NCI-H1436 (cell line): ENCODE measurements around the gene CCNYL1.
"Not testable (repeated sequence)": the region's sequence is repeated elsewhere in the genome, so short reads cannot be mapped to it uniquely, and the experiment has no call there.

Source experiments
- DNase-seq: peaks from one replicate; lab custom pipeline; 2025; lab: John Stamatoyannopoulos, UW

CCNYL1 gene

DNA sequence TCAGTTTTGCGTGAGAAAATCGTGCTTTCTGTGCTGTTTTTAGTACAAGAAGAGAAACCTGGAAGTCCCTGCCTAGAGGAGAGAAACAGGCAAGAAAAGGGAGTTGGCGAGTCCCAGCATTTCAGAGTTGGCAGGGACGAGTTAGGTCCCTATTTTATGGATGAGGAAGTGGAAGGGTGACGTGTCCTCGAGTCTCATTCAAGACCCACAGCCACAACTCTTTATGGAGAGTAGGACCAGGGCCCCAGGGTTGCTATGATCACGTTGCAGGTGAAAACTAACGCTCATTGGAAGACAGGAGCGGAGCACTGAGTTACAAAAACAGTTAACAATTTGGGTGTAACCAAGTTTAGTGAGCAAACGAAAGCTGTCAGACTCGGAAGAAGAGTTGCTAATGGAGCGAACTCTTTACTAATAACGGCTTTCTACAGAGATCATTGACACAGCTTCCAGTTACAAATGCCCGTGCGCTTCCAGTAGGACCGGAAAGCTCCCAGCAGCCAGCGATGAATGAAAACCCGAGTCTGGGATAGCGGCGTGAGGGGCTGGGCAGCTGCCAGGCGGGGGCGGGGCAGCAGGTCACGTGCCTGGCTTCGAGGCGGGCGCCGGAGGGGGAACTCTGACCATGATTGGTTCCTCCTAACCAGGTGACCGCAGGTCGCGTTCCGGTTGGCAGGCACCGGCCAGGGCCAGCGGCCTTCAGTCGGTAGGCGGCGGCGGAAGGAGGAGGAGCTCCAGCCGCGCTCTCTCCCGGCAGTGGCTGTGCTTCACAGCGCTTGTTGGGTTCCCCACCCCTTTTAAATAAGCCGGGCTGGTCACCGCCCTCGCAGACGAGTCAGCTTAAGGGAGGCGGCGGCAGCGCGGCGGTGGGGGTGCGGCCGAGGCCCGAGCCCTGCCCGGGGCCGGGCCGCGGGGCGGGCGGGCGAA lies at the start of gene CCNYL1:
Gene CCNYL1, plus strand, starts transcription at position 827 of the 927 bp plus-strand sequence. CDS start 257 bp downstream, outside the sequence.
- peak; percentile 97 for DNase-seq

DNA sequence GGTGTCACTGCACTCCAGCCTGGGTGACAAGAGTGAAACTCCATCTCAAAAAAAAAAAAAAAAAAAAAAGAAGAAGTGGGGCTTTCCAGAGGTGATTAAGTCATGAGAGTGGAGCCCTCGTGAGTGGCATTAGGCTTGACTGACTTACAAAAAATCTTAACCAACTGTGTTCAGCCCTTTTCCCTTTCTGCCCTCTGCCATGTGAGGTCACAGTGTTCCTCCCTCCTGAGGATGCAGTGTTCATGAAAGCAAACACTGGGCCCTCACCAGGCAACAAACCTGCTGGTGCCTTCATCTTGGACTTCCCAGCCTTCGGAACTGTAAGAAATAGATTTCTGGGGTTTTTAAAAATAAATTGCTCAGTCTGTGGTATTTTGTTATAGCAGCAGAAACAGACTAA lies 49.2 kb upstream of the CCNYL1 start:
- no peak for DNase-seq

DNA sequence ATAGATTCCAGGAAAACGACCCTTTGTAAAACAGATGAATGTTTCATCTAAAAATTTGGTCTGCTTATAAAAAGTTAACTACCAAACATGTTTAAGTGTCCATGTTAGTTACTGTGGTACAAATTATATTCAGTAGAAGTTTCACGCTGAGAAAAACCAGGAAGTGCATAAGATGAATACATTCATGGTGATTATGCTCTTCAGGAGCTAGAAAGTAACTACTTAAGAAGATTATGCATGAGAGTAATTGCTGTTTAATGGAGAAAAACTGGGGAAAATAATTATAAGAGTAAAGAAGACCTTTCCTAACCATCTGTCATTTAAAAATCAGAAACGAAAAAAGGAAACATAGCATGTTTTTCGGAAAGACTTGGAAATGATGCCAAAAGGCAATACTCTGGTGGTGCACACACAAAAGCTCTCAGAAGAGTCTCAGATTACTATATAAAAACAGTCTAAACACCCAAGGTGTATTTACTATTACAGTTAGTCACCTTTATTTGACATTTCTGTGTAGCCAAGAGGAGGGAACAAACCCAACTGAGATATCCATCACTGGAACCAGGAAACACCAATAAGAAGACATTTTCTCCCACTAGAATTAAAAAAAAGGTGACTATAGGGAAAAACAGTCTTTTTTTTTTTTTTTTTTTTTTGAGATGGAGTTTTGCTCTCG lies 47.4 kb upstream of the CCNYL1 start:
- DNase-seq = peak; percentile 40

DNA sequence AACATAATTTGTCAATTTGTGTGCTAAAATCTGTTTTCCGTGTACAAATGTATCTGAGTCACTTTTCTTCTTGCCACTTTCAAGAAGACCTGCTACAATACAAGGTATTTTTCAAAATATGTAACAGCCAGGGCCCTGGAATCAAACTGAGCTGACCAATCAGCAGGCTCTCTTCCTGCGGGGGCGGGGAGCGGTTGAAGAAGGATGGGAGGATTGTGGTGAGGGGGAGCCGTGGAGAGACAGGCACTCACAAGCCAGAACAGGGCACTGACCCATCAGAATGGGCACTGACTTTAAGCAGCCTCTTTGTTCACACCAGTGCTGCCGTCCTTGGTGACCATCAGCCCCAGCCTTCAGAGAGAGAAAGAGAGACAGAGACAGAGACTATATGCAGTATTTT lies 40.6 kb upstream of the CCNYL1 start:
- DNase-seq = no peak

DNA sequence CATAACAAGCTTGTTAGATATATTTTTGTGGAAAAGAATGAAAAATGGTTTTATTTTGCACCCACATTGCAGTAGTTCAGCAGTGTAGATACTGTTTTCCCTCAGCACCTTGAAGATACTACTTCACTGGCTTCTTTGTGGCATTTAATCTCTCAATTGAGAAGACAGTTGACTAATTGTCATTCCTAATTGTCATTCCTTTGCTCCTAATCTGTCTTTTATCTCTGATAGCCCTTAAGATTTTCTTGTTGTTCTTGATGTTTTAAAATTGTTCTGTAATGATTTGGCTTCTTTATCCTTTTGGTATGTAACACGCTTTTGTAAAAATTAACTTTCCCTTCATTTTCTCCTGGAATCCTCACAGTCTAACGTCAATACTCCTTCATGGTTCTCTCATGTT lies 38.0 kb upstream of the CCNYL1 start:
- no peak for DNase-seq

DNA sequence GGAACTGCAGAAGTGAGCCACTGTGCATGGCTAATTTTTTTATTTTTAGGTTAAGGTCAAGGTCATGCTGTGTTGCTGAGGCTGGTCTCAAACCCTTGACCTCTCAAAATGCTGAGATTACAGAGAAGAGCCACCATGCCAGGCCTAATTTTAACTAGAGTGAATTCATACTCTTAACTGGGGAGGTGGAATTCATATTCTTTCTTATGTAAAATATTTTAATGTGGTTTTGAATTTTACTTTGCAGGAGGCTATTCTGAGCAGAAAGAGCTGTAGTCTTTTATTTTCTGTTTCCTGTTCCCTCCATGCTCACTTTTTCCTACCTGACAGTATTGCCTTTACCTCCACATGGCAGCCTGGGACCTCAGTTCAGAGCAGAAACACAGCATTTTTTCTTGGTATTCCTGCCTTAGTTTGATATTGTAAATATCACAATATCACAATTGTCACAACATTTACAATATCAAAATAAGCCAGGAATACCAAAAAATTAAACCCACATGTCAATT lies 37.1 kb upstream of the CCNYL1 start:
- DNase-seq = no peak

DNA sequence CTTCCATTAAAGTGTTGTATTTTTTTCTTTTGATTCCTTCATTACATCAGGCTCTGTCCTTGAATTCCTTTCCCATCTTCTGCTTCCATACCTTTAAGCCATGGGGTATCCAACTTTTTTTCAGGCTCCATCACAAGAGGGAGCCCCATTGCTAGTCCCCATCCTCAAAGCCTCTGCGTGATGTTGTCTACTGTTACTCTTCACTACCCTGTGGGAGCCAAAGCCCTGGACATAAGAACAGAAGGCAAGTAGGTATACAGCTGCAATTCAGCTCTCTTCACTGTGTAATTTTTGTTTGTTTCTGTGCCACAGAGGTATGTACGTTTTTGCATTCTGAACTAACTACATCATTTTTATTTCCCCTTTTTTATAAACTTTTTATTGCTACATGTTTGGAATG lies 36.6 kb upstream of the CCNYL1 start:
- no peak for DNase-seq

DNA sequence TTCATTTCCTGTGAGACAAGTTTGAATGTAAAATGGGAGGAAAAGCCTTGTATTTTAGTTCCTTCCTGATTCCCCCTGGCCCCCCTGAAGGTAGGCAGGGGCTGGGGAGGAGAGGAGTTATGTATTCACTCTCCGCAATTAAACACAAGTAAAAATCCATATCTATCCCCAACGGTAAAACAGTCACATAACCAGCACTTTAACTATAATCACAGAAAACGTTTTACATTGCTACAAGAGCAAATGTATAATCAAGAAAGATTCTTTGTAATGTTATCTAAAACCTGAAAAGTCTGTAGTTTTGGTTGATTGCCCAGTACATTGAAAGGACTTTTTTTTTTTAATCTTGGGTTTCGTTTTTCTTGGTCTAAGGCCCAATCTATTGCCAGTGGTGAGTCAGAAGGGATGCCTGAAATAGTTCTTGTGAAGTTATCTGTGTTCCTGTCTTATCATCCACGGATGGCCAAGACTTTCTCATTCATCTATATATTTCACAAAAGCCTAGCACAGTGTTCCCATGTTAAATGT lies 34.5 kb upstream of the CCNYL1 start:
- no peak for DNase-seq

DNA sequence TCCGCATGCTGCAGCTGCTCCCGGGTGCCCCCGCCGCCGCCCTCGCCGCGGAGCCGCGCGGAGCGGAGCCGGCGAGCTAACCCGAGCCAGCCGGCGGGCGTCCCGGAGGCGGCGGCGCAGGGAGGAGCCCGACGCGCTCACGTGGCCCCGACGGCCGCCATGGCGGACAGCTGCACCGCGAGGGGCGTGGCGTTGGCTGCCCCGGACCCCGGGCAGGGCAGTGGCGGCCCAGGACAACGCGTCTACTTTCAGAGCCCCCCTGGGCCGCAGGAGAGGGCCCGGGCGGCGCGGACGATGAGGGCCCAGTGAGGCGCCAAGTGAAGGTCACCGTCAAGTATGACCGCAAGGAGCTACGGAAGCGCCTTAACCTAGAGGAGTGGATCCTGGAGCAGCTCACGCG lies 30.0 kb upstream of the CCNYL1 start:
- DNase-seq = no peak

DNA sequence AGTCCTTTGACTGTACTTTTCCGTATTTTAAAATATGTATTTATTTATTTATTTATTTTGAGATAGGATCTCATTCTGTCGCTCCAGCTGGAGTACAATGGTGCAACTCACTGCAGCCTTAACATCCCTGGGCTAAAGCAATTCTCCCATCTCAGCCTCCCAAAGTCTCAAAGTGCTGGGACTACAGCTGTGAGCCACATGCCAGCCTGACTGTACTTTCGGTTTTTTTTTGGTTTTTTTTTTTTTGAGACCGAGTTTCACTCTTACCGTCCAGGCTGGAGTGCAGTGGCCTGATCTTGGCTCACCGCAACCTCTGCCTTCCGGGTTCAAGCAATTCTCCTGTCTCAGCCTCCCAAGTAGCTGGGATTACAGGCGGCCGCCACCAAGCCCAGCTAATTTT lies 28.9 kb upstream of the CCNYL1 start:
- DNase-seq = no peak

DNA sequence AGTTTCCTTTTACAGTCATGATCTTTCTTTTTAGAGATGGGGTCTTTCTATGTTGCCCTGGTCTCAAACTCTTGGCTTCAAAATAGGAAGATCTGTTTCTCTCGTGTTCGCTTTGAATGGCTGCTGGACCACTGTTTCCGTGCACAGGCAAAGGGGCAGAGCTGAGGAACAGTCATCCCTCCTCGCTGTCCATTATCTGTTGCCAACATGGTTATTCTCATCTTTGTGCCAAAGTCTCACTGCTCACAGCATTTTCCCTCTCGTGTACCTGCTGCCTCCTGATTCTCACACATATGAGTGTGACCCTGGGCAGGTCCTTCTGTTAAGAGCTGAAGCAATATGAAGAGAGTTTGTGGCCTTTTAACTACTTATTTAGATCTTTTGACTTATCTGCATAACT lies 28.0 kb upstream of the CCNYL1 start:
- no peak for DNase-seq

DNA sequence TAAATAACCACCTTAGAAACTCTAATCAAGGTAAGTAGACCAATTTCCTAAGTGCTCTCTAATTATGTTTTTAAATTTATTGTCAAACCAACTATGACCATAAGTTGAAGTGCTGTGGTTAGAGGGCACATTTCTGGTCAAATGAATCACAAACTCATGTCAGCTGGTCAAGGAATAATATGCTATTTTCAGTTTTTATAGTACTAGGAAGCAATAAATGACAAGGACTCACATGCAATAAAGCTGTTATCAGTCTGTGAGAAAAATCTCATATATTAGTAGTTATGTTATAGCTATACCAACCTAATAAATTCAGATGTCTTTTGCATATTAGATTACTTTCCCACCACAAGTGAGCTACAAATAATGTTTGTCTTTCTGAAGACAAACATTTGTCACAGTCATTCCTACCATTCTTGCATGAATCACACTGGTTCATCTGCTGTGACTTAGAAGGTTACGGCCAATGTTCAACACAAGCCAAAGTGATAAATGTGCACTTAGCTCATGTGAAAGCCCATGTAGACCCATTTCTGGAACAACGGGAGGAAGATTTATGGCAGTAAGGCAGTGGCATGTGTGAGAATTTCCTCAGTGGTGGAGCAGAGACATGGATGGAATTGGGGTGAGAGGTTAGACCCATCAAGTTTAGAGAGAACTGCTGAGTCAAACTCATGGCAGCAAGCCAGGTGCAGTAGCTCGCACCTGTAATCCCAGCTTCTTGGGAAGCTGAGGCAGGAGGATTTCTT lies 27.4 kb upstream of the CCNYL1 start:
- no peak for DNase-seq

DNA sequence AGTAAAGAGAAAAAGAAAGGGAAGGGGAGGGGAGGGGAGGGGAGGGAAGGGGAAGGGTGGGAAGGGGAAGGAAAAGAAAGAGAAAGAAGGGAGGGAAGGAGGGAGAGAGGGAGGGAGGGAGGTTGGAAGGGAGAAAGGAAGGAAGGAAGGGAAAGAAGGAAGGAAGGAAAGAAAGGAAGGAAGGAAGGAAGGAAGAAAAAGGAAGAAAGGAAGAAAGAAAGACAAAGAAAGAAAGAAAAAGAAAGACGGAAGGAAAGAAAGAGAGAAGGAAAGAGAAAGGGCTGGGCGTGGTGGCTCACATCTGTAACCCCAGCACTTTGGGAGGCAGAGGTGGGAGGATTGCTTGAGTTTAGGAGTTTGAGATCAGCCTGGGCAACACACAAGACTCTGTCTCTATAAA lies 24.6 kb upstream of the CCNYL1 start:
- DNase-seq = no peak

DNA sequence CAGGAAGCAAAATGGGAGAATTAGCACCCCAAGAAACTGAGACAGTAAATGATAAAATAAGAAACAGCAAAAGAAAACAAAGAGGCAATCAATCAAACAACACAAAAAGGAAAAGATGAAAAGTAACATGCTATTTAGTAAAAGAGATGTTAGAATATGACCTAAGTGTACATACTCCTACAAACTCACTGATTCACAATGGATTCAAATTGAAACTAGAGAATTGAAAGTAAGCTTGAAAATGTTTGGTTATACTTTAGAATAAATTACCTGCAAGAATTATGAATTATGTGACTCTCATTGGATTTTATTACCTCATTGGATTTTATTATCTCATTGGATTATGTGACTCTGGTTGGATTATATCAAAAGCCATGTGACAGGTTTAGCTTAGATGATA lies 22.8 kb upstream of the CCNYL1 start:
- DNase-seq = no peak

DNA sequence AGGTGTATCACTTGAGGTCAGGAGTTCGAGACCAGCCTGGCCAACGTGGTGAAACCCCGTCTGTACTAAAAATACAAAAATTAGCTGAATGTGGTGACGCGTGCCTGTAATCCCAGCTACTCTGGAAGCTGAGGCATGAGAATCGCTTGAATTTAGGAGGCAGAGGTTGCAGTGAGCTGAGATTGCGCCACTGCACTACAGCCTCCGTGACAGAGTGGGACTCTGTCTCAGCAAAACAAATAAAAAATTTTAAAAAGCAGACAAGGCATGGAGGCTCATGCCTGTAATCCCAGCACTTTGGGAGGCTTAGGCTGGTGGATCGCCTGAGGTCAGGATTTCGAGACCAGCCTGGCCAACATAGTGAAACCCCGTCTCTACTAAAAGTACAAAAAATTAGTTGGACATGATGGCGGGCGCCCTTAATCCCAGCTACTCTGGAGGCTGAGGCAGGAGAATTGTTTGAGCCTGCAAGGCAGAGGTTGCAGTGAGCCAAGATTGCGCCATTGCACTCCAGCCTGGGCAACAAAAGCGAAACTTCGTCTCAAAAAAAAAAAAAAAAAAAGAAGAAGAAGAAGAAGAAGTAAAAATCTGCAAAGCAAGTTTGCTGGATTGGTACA lies 20.5 kb upstream of the CCNYL1 start:
- not testable (repeated sequence) for DNase-seq

DNA sequence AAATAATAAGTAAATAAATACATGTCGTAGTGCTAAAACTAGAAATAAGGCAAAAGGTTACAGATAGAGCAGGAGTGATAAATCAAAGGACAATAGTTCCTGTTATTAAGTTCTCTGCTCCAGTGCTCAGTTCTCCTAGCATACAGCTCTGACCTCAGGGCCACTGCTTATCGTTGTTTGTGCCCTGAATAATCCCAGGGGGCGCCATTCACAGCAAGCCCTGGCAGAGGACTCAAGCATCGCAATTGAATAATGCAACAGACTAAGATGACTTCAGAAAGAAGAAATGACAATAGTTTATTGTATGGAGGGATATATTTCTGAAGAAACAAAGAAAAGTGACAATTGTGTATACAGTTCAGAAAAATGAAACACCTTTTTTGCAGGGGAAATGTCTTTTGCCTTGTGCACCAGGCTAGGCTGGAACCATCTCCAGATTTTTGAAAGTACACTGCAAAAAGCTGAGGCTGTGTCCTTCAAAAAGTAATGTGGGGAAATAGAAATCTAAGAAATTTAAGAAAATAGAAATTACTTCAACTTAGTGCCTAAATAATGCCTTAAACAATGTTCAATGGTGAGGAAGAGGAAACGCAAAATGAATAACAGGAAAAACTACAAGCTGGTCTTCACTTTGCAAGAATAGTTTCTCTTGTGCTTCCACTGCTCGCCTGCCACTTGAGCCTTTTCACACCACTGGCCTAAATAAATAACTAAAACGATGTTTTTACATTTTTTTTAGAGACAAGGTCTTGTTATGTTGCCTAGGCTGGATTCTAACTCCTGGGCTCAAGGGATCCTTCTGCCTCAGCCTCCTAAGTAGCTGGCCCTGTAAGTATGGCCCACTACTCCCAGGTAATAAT lies 19.0 kb upstream of the CCNYL1 start:
- DNase-seq = peak; percentile 51

DNA sequence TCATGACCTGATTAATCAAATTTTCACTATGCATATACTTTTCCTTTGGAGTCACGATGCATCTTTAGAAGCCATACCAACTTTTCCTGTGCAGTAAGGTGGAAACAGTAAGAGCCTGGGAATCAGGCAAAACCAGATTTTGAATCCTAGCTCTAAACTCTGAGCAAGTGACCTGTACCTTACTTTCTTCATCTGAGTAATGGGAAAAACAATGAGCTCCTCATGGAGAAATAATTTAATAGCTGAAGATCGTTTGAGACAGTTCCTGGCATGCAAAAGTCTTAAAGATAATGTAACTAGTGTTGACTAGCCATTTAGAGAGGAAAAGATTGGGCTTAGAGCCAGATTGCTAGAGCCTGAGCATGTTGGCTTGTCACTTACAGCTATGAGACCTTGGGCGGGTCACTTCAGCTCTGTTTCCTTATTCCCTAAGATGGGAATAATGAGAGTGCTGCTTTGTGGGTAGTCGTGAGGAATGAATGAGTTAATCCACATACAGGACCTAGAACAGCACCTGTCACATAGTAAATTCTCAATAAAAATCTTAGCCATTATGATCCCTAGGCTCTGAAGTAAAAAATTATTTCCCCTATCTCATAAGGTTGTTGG lies 17.7 kb upstream of the CCNYL1 start:
- no peak for DNase-seq

DNA sequence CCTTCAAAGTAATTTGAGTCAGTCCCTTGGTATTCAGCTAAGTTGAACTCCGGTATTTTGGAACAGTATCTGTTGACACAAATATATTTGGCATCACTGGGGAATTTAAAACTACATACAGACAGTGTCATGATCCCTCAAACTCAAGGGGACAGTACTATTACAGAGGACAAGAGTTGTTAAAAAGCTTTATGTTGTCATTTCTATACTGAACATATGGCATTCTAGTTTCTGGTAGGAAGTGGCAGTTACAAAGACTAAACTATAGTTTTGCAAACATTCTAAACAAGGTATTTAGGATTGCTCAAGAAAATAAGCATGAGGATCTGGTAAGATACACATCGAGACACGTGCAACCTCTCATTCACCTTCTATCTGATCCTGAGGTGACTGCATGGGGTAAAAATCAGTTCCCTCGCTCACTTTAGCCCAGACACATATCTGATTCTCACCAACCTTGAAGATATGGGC lies 16.6 kb upstream of the CCNYL1 start:
- no peak for DNase-seq

DNA sequence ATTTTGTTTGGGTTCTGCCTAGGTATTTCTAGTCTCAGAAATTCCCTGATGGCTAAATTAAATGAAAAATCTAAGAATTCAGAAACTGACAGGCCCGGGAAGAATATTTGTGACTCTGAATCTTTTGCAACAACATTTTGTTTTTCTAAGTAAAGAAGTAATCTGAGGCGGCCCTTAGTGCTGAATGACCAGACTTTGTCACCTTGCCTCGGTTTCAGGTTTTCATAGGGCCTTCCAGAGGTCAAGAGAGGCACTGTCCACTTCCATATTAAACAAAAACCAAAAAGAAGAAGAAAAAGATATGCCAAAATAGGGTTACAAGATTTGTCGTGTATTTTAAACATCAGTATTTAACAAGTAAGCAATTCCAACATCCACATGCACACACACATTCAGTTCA lies 16.1 kb upstream of the CCNYL1 start:
- DNase-seq = no peak

DNA sequence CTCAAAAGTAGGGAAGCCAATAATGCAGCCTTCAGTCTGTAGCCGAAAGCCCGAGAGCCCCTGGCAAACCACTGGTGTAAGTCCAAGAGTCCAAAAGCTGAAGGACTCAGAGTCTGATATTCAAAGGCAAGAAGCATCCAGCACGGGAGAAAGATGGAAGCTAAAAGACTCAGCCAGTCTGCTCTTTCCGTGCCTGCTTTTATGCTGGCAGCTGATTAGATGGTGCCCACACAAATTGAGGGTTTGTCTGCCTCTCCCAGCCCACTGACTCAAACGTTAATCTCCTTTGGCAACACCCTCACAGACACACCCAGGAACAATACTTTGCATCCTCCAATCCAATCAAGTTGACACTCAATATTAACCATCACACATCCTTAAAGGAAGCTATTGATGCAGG lies 14.5 kb upstream of the CCNYL1 start:
- not testable (repeated sequence) for DNase-seq
